ENCODE data around the gene FOXD1.
"Not testable (repeated sequence)": the region's sequence is repeated elsewhere in the genome, so short reads cannot be mapped to it uniquely, and the experiment has no call there.

Gene FOXD1

DNA sequence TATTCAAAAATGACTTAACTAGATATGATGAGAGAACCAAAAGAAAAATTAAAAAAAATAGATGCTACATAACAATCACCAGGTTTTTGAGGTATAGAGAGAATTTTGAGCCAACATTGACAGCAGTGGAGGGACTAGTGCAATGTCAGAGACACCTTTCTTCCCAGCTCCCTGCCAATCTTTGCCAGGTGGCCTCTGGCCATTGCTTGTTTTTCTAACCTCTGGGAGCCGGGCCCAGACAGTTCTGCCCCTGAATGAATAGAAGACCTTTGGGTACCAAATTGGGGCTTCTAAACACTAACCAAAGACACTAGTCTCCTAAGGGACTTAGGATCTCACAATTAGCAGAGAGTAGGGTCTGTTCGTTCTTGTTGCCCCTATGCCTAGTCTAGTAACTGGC is 33.4 kb downstream of the FOXD1 start:
- no peak for DNase-seq

DNA sequence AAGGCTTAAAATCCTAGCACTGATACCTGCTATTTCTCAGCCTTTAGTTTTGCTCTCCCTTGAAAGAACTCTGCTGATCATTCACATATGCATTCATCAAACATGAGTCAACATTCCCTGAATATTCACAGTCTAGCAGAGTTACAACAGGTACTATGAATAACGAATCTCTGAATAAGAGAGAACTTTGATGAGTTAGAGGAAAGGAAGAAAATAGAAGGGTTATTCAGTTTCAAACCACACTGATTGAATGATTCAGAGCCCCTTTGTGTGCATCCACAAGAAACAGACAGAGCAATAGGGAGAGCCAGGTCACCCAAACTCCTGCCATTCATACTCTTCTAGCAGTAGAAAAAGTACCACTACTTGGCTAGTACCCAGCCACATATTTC is 36.0 kb downstream of the FOXD1 start:
- DNase-seq: no peak

DNA sequence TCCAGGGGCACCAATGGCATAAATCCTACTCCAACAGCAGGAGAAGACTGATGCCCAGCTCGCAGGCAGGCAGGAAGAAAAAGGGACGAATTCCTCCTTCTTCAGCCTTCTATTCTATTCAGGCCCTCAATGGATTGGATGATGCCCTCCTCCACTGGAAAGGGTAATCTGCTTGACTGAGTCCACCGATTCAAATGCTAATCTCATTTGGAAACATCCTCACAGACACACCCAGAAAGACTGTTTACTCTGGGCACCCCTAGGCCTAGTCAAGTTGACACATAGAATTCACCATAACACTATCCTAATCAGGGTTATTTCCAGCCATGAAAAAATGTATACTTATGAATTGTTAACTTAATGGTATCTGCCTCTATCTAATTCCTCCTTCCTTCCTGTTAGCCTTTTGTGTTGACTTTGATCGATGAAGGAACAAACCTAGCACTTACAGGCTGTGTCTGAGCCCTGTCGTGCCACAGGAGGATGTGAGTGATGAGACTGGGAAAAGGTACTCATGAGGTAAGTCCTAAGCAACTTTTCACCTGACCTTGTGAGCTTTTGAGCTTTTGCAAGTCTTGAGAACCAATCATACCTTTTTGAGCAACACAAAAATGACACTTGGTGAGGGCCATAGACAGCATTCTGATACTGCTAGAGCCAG is 36.5 kb downstream of the FOXD1 start:
- no peak for DNase-seq

DNA sequence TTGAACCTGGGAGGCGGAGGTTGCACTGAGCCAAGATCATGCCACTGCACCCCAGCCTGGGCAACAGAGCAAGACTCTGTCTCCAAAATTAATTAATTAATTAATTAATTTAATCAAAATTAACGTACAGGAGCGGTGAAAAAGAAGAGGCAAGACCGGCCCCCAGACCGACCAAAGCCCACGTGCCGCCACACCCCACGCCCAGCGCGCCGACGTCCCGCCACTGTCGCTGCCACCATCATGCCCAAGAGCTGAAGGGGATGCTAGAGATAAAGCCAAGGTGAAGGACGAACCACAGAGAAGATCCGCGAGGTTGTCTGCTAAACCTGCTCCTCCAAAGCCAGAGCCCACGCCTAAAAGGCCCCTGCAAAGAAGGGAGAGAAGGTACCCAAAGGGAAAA is 38.6 kb downstream of the FOXD1 start:
- DNase-seq: not testable (repeated sequence)

DNA sequence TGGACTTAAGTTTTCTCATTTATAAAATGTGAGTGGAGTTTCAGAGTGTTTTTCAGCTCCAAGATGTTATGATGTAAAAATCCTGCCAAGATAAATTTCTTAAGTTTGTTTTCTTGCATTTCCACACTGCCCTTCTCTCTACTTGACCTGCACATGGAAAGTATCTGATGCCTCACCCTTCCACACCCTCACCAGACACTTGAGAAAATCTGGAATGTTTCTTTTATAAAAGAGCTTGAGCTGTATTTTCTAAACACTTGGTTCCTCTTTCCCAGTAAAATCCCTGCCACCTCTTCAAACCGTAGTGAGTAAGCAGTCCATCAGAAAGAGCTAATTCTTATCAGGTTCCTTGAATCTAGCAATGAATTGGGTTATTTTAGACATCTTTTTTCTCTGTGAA is 42.9 kb downstream of the FOXD1 start:
- DNase-seq: no peak

DNA sequence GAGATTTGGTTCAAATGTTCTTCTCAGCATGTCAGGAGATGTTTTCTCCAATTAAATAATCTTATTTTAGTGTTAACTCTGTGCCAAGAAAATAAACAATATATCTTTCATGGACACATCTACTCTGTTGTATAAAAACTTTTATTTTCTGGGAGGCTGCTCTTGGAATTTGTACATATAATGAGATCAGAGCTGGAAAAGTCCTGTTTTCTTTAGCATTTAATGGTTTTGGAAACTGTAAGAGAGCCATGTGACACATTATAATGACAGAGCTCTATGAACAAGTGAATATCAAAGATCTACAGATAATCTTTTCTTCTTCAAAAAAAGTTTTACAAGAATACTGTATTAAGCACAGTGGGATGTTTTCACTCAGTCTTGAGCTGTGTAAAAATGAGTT is 48.8 kb downstream of the FOXD1 start:
- no peak for DNase-seq

Data from NCI-H2171 (cell line).